ENCODE results near the gene COQ10A.

COQ10A gene

GRCh38 chr12:56242986-56243385, 23.8 kb upstream of the COQ10A start:
- no peak for TF ChIP-seq CTCF (conservative IDR thresholded peaks at IDR 0.05; ENCODE audit: control insufficient read depth, insufficient read depth, low read depth, low read length)
- DNase-seq (ENCODE audit: low read depth): no peak
- no peak overlapping the region for H3K4me3 ChIP-seq (ENCODE audit: control insufficient read depth, low read depth, low read length)

- TF ChIP-seq CTCF (conservative IDR thresholded peaks at IDR 0.05; ENCODE audit: control insufficient read depth, insufficient read depth, low read depth, low read length): no peak
- DNase-seq (ENCODE audit: low read depth): no peak
Measured at GRCh38 chr12:56243731-56244181, 23.0 kb upstream of the COQ10A start.

GRCh38 chr12:56244494-56244893, 22.2 kb upstream of the COQ10A start:
- no peak for DNase-seq (ENCODE audit: low read depth)
- TF ChIP-seq CTCF (conservative IDR thresholded peaks at IDR 0.05; ENCODE audit: control insufficient read depth, insufficient read depth, low read depth, low read length): no peak
- H3K4me3 ChIP-seq (ENCODE audit: control insufficient read depth, low read depth, low read length): no peak overlapping the region

More at GRCh38 chr12:56243731-56244181, 23.0 kb upstream of the COQ10A start:
- no peak overlapping the region for H3K4me3 ChIP-seq (ENCODE audit: control insufficient read depth, low read depth, low read length)

GRCh38 chr12:56247923-56248322, 18.8 kb upstream of the COQ10A start:
- no peak for TF ChIP-seq CTCF (conservative IDR thresholded peaks at IDR 0.05; ENCODE audit: control insufficient read depth, insufficient read depth, low read depth, low read length)
- no peak for DNase-seq (ENCODE audit: low read depth)

GRCh38 chr12:56248711-56249110, 18.0 kb upstream of the COQ10A start:
- H3K4me3 ChIP-seq (ENCODE audit: control insufficient read depth, low read depth, low read length): no peak overlapping the region
- no peak for DNase-seq (ENCODE audit: low read depth)
- TF ChIP-seq CTCF (conservative IDR thresholded peaks at IDR 0.05; ENCODE audit: control insufficient read depth, insufficient read depth, low read depth, low read length): no peak

More at GRCh38 chr12:56247923-56248322, 18.8 kb upstream of the COQ10A start:
- no peak overlapping the region for H3K4me3 ChIP-seq (ENCODE audit: control insufficient read depth, low read depth, low read length)

- DNase-seq (ENCODE audit: low read depth): no peak
- no peak for TF ChIP-seq CTCF (conservative IDR thresholded peaks at IDR 0.05; ENCODE audit: control insufficient read depth, insufficient read depth, low read depth, low read length)
- no peak overlapping the region for H3K4me3 ChIP-seq (ENCODE audit: control insufficient read depth, low read depth, low read length)
Measured at GRCh38 chr12:56252649-56253048, 14.1 kb upstream of the COQ10A start.

GRCh38 chr12:56253091-56253490, 13.7 kb upstream of the COQ10A start:
- TF ChIP-seq CTCF (conservative IDR thresholded peaks at IDR 0.05; ENCODE audit: control insufficient read depth, insufficient read depth, low read depth, low read length): no peak
- H3K4me3 ChIP-seq (ENCODE audit: control insufficient read depth, low read depth, low read length): no peak overlapping the region

More at GRCh38 chr12:56253091-56253490, 13.7 kb upstream of the COQ10A start:
- DNase-seq (ENCODE audit: low read depth): no peak
